Naive thymus-derived CD8-positive, alpha-beta T cell (primary cell): ENCODE data around the gene TANGO2. TPM values are rescaled to one million over a fixed set of nuclear protein-coding genes. Genes with fewer than 3 reads are reported as not detected.

Experiments used
- ATAC-seq, 2 donors: fragments of 150-1000 bp; cut with Tn5 transposase in 1 of 2; sonication (Bioruptor Pico), chemical (Tn5 transposase) in 1 of 2; 1 replicate in 1 of 2; 2 replicates in 1 of 2; pipeline ENCODE4 v1.10.0; 2021; ENCODE audit warnings: mild to moderate bottlenecking in 2 of 2, moderate library complexity in 2 of 2
- POLR2A ChIA-PET: fragments of 350-600 bp; sonication (Branson Sonifier 250); formaldehyde crosslinking; loops from one replicate; lab custom pipeline; 2021; ENCODE audit warnings: antibody characterized with exemption; lab: Charles Lee
- DNase-seq, 10 donors: peaks; one replicate each; pipeline versions ENCODE4 v3.0.0 to v3.0.0-alpha.2; 2020 to 2022
- H3K27ac Mint-ChIP-seq, 10 donors: one replicate each; pipeline ENCODE4 v1.8.0; 2020 to 2022; ENCODE audit warnings: mild to moderate bottlenecking in 10 of 10, mixed read lengths in 10 of 10, moderate library complexity in 4 of 10, inconsistent platforms in 1 of 10
- H3K27me3 Mint-ChIP-seq, 5 donors: one replicate each; pipeline ENCODE4 v1.8.0; 2021 to 2022; ENCODE audit warnings: mixed read lengths in 5 of 5
- H3K36me3 Mint-ChIP-seq, 3 donors: one replicate each; pipeline ENCODE4 v1.8.0; 2020 to 2022; ENCODE audit warnings: mixed read lengths in 3 of 3, mild to moderate bottlenecking in 2 of 3, inconsistent platforms in 1 of 3
- H3K4me1 Mint-ChIP-seq, 4 donors: one replicate each; pipeline ENCODE4 v1.8.0; 2021 to 2022; ENCODE audit warnings: mixed read lengths in 4 of 4
- H3K4me3 Mint-ChIP-seq, 10 donors: one replicate each; pipeline ENCODE4 v1.8.0; 2020 to 2022; ENCODE audit warnings: mild to moderate bottlenecking in 10 of 10, mixed read lengths in 10 of 10, moderate library complexity in 6 of 10, inconsistent platforms in 1 of 10
- H3K9me3 Mint-ChIP-seq, 9 donors: one replicate each; pipeline ENCODE4 v1.8.0; 2020 to 2022; ENCODE audit warnings: mixed read lengths in 9 of 9, mild to moderate bottlenecking in 3 of 9, inconsistent platforms in 1 of 9, moderate library complexity in 1 of 9
- polyA plus RNA-seq, 3 donors: library from polyadenylated mRNA; unstranded; fragments of 300-500 nt; fragmentation: Illumina TruSeq; gene quantifications; one replicate each; pipeline ENCODE4 v1.2.3, GENCODE V29; 2021
- total RNA-seq, 8 experiments: library from RNA in 2 of 8; stranded (reverse) in 2 of 8; gene quantifications; one replicate each; pipeline ENCODE4 v1.2.3 and lab custom pipeline; 2021 to 2026

Gene TANGO2
- total and polyA plus RNA-seq, 5 experiments from 2014 or later: 22.6 to 38.0 (median 36.2) TPM

GRCh38 chr22:20013382-20013871 is 7.5 kb upstream of the TANGO2 start:
- peaks cover 2 to 22% (median 16%) of the 10 kb centered on the region in 4 donors for H3K4me1 Mint-ChIP-seq
- no peak overlapping the region for H3K27ac Mint-ChIP-seq
- DNase-seq (peak in 9 of 10 donors; percentile 24 to 74 (median 42)), ATAC-seq (no peak)
- no peak overlapping the region for H3K4me3 Mint-ChIP-seq
- H3K27me3 Mint-ChIP-seq: no peaks in the 10 kb centered on the region
- H3K9me3 Mint-ChIP-seq: no peaks in the 10 kb centered on the region
- H3K36me3 Mint-ChIP-seq: no peaks in the 10 kb centered on the region
- POLR2A ChIA-PET: interaction anchor here (1.1 to 1.4 kb wide), 3 partner anchors 9 to 66 kb away, joined by 3 to 5 read pairs (median 4); no protein-coding TSS in a partner anchor

DNA sequence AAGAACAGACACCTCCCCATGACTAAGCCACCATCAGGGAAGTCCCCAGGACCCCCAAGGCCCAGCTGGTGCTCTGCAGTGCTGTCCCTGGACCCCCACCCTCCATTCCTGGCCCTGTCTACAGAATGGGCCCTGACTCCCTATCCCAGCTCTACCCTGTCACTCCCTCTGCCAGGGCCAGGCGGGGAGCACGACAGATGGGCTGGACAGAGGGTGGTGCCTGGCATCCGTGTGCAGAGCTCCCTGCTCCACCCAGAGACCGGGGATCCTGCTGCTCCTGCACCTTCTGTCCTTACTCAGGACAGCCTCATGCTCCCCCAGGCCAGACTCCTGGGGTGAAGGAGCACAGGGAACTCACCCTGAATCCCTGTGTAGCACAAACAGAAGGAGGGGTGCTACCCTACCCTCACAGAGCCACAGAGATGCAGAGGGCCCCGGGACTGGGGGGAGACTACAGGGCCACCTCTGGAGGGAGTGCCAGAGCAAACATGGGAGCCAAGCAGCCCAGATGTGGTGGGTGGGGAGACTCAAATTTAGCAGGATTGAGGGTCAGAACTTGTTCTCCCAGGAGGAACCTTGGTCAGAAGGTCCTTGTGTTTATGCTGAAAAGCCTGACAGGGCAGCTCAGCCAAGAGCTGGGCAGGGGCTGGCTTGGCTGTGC is 6.3 kb upstream of the TANGO2 start:
- peak overlapping the region in 7 of 10 donors; percentile 11 to 87 (median 80) for H3K4me3 Mint-ChIP-seq
- no peaks in the 10 kb centered on the region for H3K27me3 Mint-ChIP-seq
- ATAC-seq (no peak), DNase-seq (peak in 1 of 10 donors; percentile 43)
- POLR2A ChIA-PET: no interaction called here
- peaks cover 2 to 22% (median 17%) of the 10 kb centered on the region in 4 donors for H3K4me1 Mint-ChIP-seq
- H3K9me3 Mint-ChIP-seq: no peaks in the 10 kb centered on the region
- H3K27ac Mint-ChIP-seq: no peak overlapping the region
- no peaks in the 10 kb centered on the region for H3K36me3 Mint-ChIP-seq

- Mint-ChIP-seq H3K4me3 (peak overlapping the region; percentile 60 to 87 (median 77)), H3K4me1 (peaks cover 2 to 26% (median 20%) of the 10 kb centered on the region in 4 donors), H3K27ac (no peak overlapping the region), H3K27me3 (no peaks in the 10 kb centered on the region), H3K36me3 (no peaks in the 10 kb centered on the region), H3K9me3 (no peaks in the 10 kb centered on the region)
- DNase-seq: peak in 1 of 10 donors; percentile 45
- POLR2A ChIA-PET: interaction anchor here (0.8 to 1.3 kb wide), 3 partner anchors 9 to 101 kb away, joined by 3 to 5 read pairs (median 3); partner anchors contain the start of gene RANBP1
- no peak for ATAC-seq
These were observed 5.7 kb upstream of the TANGO2 start for GRCh38 chr22:20015187-20015625.

DNA sequence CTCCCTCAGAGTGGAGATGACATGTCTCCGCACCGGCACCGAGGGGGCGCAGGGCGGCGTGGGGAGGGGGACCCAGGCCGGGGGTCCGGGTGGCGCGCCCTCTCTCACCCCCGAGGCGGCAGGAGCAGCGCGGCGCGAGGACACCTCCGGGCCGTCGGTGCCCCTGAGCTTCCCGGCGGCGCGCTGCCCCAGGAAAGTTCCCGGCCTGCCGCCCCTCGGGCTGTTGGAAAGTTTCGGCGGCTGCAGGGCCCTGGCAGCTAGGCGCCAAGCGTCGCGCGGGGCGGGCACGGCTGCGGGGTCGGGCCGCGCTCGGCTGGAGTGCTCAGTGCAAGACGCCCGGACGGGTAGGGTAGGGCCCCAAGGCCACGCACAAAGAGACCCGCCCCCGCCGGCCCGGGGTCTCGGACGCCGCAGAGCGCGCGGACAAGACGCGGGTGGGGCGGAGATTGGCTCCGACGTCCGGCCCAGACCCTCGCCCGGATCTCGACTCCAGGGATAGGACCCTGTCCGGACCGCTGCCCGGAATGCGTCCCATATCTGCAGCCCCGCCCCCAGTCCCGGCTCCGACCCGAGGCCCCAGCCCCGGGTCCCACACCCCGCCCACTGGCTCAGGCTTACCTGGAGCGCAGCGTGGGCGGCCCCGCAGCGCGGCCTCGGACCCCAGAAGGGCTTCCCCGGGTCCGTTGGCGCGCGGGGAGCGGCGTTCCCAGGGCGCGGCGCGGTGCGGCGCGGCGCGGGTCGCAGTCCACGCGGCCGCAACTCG is 4.8 kb upstream of the TANGO2 start:
- Mint-ChIP-seq H3K27ac (no peak overlapping the region), H3K36me3 (no peaks in the 10 kb centered on the region), H3K27me3 (no peaks in the 10 kb centered on the region), H3K4me3 (peak overlapping the region in 3 of 10 donors; percentile 62 to 87 (median 72)), H3K4me1 (peaks cover 2 to 30% (median 25%) of the 10 kb centered on the region in 4 donors), H3K9me3 (no peaks in the 10 kb centered on the region)
- POLR2A ChIA-PET: interaction anchor here (0.8 to 1.3 kb wide), 3 partner anchors 8 to 100 kb away, joined by 3 to 5 read pairs (median 3); partner anchors contain the start of gene RANBP1
- DNase-seq (peak in 8 of 10 donors; percentile 15 to 62 (median 27)), ATAC-seq (peak in 1 of 2 donors; percentile 12)

GRCh38 chr22:20016734-20017621 is 3.9 kb upstream of the TANGO2 start, which contains the start of gene ARVCF:
Gene ARVCF (minus strand): TSS chr22:20016823. CDS start chr22:19990794, 26,029 bp downstream.
- POLR2A ChIA-PET: interaction anchor here (0.5 to 1.4 kb wide), 3 partner anchors 13 to 101 kb away, joined by 3 to 8 read pairs (median 5); partner anchors contain the start of gene TRMT2A
- Mint-ChIP-seq H3K9me3 (no peaks in the 10 kb centered on the region), H3K27ac (peak within 1 kb of the TSS in 8 of 10 donors; percentile 6 to 83 (median 64)), H3K27me3 (no peaks in the 10 kb centered on the region), H3K4me1 (peaks cover 5 to 36% (median 32%) of the 10 kb centered on the region in 4 donors), H3K4me3 (peak within 1 kb of the TSS; percentile 84 to 93 (median 89)), H3K36me3 (no peaks in the 10 kb centered on the region)
- DNase-seq: peak; percentile 85 to 95 (median 92)
- peak; percentile 68 to 74 for ATAC-seq

DNA sequence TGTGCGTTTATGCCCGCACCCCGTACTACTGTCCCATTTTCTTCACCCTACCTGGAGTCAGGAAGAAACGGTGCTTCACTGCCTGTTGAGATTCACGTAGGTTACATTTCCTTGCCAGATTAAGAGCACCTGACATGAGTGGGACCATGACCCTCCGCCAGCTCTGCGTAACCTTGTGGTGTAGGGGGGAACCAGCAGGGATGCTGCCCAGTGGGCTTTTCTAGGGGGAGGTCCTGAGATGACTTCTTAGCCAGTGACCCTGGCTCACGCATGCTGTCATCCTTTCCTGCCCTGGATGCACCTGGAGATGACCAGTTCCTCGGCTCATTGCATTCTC is 3.3 kb upstream of the TANGO2 start:
- Mint-ChIP-seq H3K9me3 (no peaks in the 10 kb centered on the region), H3K36me3 (no peaks in the 10 kb centered on the region), H3K27me3 (no peaks in the 10 kb centered on the region), H3K4me1 (peaks cover 11 to 42% (median 37%) of the 10 kb centered on the region in 4 donors), H3K4me3 (peak overlapping the region; percentile 84 to 93 (median 89)), H3K27ac (peak overlapping the region in 4 of 10 donors; percentile 43 to 71 (median 55))
- DNase-seq (no peak), ATAC-seq (no peak)
- POLR2A ChIA-PET: interaction anchor here (0.7 to 1.4 kb wide), 2 partner anchors 98 to 100 kb away, joined by 3 to 8 read pairs; partner anchors contain the start of gene TRMT2A

GRCh38 chr22:20018001-20018400 is 2.9 kb upstream of the TANGO2 start:
- POLR2A ChIA-PET: interaction anchor here (0.7 to 1.4 kb wide), 2 partner anchors 97 to 100 kb away, joined by 3 to 8 read pairs; partner anchors contain the start of gene TRMT2A
- H3K4me3 Mint-ChIP-seq: peak overlapping the region; percentile 30 to 93 (median 88)
- DNase-seq: peak in 1 of 10 donors; percentile 56
- H3K36me3 Mint-ChIP-seq: no peaks in the 10 kb centered on the region
- H3K27me3 Mint-ChIP-seq: no peaks in the 10 kb centered on the region
- no peak for ATAC-seq
- H3K9me3 Mint-ChIP-seq: no peaks in the 10 kb centered on the region
- peak overlapping the region in 1 of 10 donors; percentile 50 for H3K27ac Mint-ChIP-seq
- peaks cover 11 to 44% (median 41%) of the 10 kb centered on the region in 4 donors for H3K4me1 Mint-ChIP-seq

DNA sequence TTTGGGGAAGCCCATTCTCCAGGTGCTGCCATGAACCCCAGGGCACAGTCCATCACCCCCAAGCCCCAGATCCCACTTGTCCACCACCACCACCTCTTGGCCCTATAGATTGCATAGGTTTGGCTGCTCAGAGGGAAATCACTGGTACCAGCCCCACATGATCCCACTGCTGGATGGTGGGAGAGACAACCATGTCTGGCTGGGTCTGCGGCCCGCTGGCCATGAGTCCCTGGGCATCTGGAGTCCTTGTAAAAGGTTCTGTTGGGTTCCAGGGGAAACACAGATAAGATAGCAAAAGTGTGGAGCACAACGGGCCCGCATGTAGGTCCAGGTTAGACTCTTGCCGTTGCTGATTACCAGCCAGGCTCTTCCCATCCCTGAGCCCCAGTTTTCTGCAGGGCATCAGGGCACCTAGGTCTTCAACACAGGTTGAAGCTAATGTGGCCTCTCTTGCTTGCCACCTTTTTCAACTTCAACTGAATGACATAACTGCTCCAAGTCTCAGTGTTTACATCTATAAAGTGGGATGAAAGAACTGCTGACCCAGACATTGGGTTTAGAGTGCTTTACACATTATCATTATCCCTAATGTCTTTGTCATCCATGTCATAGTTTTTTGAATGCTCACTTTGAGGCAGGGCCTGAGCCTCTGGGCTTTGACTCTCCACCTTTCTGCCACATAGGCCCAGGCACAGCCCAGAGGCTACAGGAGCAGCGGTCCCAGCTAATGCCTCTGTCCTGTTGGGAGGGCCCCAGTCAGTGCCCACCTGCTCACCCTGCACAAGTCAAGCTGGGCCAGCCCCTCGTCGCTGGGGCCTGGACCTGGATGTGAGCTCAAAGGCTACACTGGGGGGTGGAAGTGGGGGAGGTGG is 1.0 kb upstream of the TANGO2 start:
- Mint-ChIP-seq H3K4me3 (peak overlapping the region; percentile 82 to 93 (median 88)), H3K9me3 (no peaks in the 10 kb centered on the region), H3K27ac (peak overlapping the region; percentile 81 to 96 (median 94)), H3K36me3 (peaks cover 0 to 4% (median 0%) of the 10 kb centered on the region in 3 donors), H3K27me3 (no peaks in the 10 kb centered on the region), H3K4me1 (peaks cover 17 to 53% (median 51%) of the 10 kb centered on the region in 4 donors)
- POLR2A ChIA-PET: interaction anchor here (0.6 to 3.9 kb wide), 13 partner anchors 15 to 1544 kb away, joined by 3 to 23 read pairs (median 4); partner anchors contain the start of genes COMT, DGCR6L, DGCR8 and TRMT2A
- DNase-seq: peak in 2 of 10 donors; percentile 9 to 51
- ATAC-seq: no peak

GRCh38 chr22:20021196-20022181 is 579 bp downstream of the TANGO2 start:
- DNase-seq: peak in 2 of 10 donors; percentile 19 to 27
- H3K36me3 Mint-ChIP-seq: peaks cover 0 to 4% (median 0%) of the 10 kb centered on the region in 3 donors
- H3K27me3 Mint-ChIP-seq: no peaks in the 10 kb centered on the region
- H3K27ac Mint-ChIP-seq: peak overlapping the region; percentile 57 to 95 (median 88)
- H3K4me1 Mint-ChIP-seq: peaks cover 25 to 63% (median 56%) of the 10 kb centered on the region in 4 donors
- H3K9me3 Mint-ChIP-seq: no peaks in the 10 kb centered on the region
- peak in 1 of 2 donors; percentile 8 for ATAC-seq
- H3K4me3 Mint-ChIP-seq: peak overlapping the region; percentile 86 to 94 (median 88)
- POLR2A ChIA-PET: interaction anchor here (0.8 to 3.9 kb wide), 15 partner anchors 8 to 131 kb away, joined by 3 to 23 read pairs (median 4); partner anchors contain the start of genes COMT, DGCR8, TRMT2A and TXNRD2
